Uterus (tissue), 2 donors: ENCODE results near the gene TADA3.

Source experiments
- CTCF ChIP-seq, 4 experiments: fragments of 200-600 bp in 2 of 4; fragments of 450-650 bp in 2 of 4; sonication (generic) in 2 of 4; IDR thresholded peaks; one replicate each; pipeline ENCODE4 v1.5.1; 2016 to 2019; ENCODE audit warnings: antibody characterized with exemption in 4 of 4, mild to moderate bottlenecking in 2 of 4, moderate library complexity in 1 of 4
- POLR2A ChIP-seq, 2 donors: fragments of 450-650 bp; IDR thresholded peaks; one replicate each; pipeline ENCODE4 v1.6.1; 2016; ENCODE audit warnings: antibody characterized with exemption in 2 of 2, mild to moderate bottlenecking in 1 of 2, moderate library complexity in 1 of 2

GRCh38 chr3:9806688-9807589 is 14.7 kb upstream of the TADA3 start:
- no peak for TF ChIP-seq CTCF (IDR thresholded peaks at IDR 0.05)
- no peak for TF ChIP-seq POLR2A (IDR thresholded peaks at IDR 0.05)
